Fibroblast of lung (primary cell): Measurements from ENCODE around the gene MCFD2.

Experiments used
- EZH2 ChIP-seq: IDR thresholded peaks from 2 replicates; pipeline ENCODE4 v1.5.1; 2012; ENCODE audit warnings: low read length, control low read depth, mild to moderate bottlenecking; ENCODE audit errors: missing control alignments
- TF ChIP-seq, protein P1 (sequence below), 2 donors: IDR thresholded peaks in 1 of 2; conservative IDR thresholded peaks in 1 of 2; 1 replicate in 1 of 2; 2 replicates in 1 of 2; pipeline ENCODE4 v1.5.1; 2011 to 2012; ENCODE audit warnings: low read length in 2 of 2, control low read depth in 1 of 2, inconsistent platforms in 1 of 2, low read depth in 1 of 2, mild to moderate bottlenecking in 1 of 2

DNA sequence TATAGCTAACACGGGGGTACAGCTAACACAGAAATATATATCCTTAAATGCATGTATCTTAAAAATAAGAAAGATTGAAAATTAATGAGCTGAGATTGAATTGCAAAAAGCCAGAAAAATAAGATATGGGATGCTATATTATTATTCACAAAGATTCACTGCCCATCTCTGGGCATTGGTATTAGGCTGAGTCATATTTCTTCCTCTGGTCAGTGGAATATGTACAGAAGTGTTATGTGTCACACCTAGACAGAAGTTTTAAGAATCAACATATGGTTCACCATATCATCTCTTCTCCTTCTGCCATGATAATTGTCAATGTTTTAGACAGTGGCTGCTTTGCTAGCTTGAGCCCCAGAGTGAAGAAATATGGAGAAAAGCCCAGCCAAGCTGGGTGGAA, 14.0 kb upstream of the MCFD2 start:
- TF ChIP-seq, protein P1, sequence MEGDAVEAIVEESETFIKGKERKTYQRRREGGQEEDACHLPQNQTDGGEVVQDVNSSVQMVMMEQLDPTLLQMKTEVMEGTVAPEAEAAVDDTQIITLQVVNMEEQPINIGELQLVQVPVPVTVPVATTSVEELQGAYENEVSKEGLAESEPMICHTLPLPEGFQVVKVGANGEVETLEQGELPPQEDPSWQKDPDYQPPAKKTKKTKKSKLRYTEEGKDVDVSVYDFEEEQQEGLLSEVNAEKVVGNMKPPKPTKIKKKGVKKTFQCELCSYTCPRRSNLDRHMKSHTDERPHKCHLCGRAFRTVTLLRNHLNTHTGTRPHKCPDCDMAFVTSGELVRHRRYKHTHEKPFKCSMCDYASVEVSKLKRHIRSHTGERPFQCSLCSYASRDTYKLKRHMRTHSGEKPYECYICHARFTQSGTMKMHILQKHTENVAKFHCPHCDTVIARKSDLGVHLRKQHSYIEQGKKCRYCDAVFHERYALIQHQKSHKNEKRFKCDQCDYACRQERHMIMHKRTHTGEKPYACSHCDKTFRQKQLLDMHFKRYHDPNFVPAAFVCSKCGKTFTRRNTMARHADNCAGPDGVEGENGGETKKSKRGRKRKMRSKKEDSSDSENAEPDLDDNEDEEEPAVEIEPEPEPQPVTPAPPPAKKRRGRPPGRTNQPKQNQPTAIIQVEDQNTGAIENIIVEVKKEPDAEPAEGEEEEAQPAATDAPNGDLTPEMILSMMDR (conservative IDR thresholded peaks at IDR 0.05 in 1 of 2, IDR thresholded peaks at IDR 0.05 in 1 of 2; ENCODE audit: low read depth in 1 of 2, low read length in 2 of 2): no peak
- TF ChIP-seq EZH2: no peak
